SHP77 (cell line): ENCODE results near the gene MTUS2.

Source experiments
- DNase-seq, 2 experiments: peaks; one replicate each; lab custom pipeline; 2025; lab: John Stamatoyannopoulos, UW

Gene MTUS2

GRCh38 chr13:28859069-28859468 is 38.9 kb downstream of the MTUS2 start:
- DNase-seq: no peak

- DNase-seq: no peak
Measured at GRCh38 chr13:28859717-28860116, 39.6 kb downstream of the MTUS2 start.

- no peak for DNase-seq
Measured at GRCh38 chr13:28864544-28864943, 44.4 kb downstream of the MTUS2 start.

- no peak for DNase-seq
Measured at GRCh38 chr13:28865149-28865744, 45.1 kb downstream of the MTUS2 start.

- DNase-seq: no peak
Measured at GRCh38 chr13:28865951-28866350, 45.8 kb downstream of the MTUS2 start.

GRCh38 chr13:28866932-28867331 is 46.8 kb downstream of the MTUS2 start:
- DNase-seq: no peak

- DNase-seq: no peak
Measured at GRCh38 chr13:28867564-28867963, 47.4 kb downstream of the MTUS2 start.

GRCh38 chr13:28872427-28873176 is 52.5 kb downstream of the MTUS2 start:
- no peak for DNase-seq

- no peak for DNase-seq
Measured at GRCh38 chr13:28875846-28876615, 55.9 kb downstream of the MTUS2 start.

- DNase-seq: no peak
Measured at GRCh38 chr13:28877408-28877807, 57.3 kb downstream of the MTUS2 start.

- no peak for DNase-seq
Measured at GRCh38 chr13:28885181-28885580, 65.0 kb downstream of the MTUS2 start.

GRCh38 chr13:28889086-28889732 is 69.1 kb downstream of the MTUS2 start:
- DNase-seq: no peak

- no peak for DNase-seq
Measured at GRCh38 chr13:28890712-28891111, 70.6 kb downstream of the MTUS2 start.

GRCh38 chr13:28918030-28918429 is 97.9 kb downstream of the MTUS2 start:
- DNase-seq: no peak

- DNase-seq: no peak
Measured at GRCh38 chr13:28922341-28922740, 102.2 kb downstream of the MTUS2 start.

- no peak for DNase-seq
Measured at GRCh38 chr13:28935104-28935503, 115.0 kb downstream of the MTUS2 start.

GRCh38 chr13:28942906-28943305 is 122.8 kb downstream of the MTUS2 start:
- no peak for DNase-seq

GRCh38 chr13:28953714-28954418 is 133.7 kb downstream of the MTUS2 start:
- no peak for DNase-seq

GRCh38 chr13:28954419-28954725 is 134.2 kb downstream of the MTUS2 start:
- no peak for DNase-seq

- no peak for DNase-seq
Measured at GRCh38 chr13:28954810-28955209, 134.7 kb downstream of the MTUS2 start.

- no peak for DNase-seq
Measured at GRCh38 chr13:28955264-28955966, 135.3 kb downstream of the MTUS2 start.
